ENCODE measurements around the gene TESPA1. TPM values are rescaled to one million over a fixed set of nuclear protein-coding genes. Genes with fewer than 3 reads are reported as not detected.
"Not testable (repeated sequence)": the region's sequence is repeated elsewhere in the genome, so short reads cannot be mapped to it uniquely, and the experiment has no call there.

The TESPA1 gene
- total and polyA plus RNA-seq, 2 of the 4 experiments (the other 2 are of a cell fraction) = not detected

- H3K23ac ChIP-seq (ENCODE audit: low read depth, low read length); H4K20me1 ChIP-seq (ENCODE audit: insufficient read depth, low read length); H2AK9ac ChIP-seq (replicated peaks; ENCODE audit: low read depth, low read length, poor library complexity); ATAC-seq (ENCODE audit: low read depth); H3K27ac ChIP-seq (ENCODE audit: insufficient read depth, low read length); H3K56ac ChIP-seq (ENCODE audit: extremely low read depth, insufficient read depth, low read length); H4K91ac ChIP-seq (ENCODE audit: insufficient read depth, low read depth, low read length); H2BK15ac ChIP-seq (ENCODE audit: low read depth, low read length); H3K79me1 ChIP-seq (ENCODE audit: low read depth in 1 of 2, low read length in 2 of 2); H4K5ac ChIP-seq (ENCODE audit: low read depth, low read length); BruUV-seq (replicated peaks); H3K9me1 ChIP-seq (ENCODE audit: insufficient read depth, low read length); H3K4ac ChIP-seq (ENCODE audit: low read depth, low read length); H3K4me2 ChIP-seq (ENCODE audit: low read depth, low read length); CTCF ChIA-PET; H3K14ac ChIP-seq (replicated peaks; ENCODE audit: low read depth, low read length); POLR2A ChIA-PET (ENCODE audit: unreplicated experiment); in situ Hi-C loops (cut with MboI; ENCODE audit: low sequenced_read_pairs); H3K4me3 ChIP-seq (ENCODE audit: insufficient read depth, low read depth, low read length); H2AFZ ChIP-seq (replicated peaks; ENCODE audit: low read length, poor library complexity); DNase-seq; H3K9ac ChIP-seq (ENCODE audit: low read depth, low read length); H3K4me1 ChIP-seq (ENCODE audit: control insufficient read depth, insufficient read depth, low read length); dilution Hi-C loops (cut with HindIII; ENCODE audit: low sequenced_read_pairs, unreplicated experiment); H3K36me3 ChIP-seq (ENCODE audit: control insufficient read depth, insufficient read depth, low read length); H4K8ac ChIP-seq (ENCODE audit: low read depth in 2 of 2, low read length in 2 of 2); H3K9me3 ChIP-seq (ENCODE audit: control insufficient read depth, insufficient read depth, low read length); H2BK120ac ChIP-seq (ENCODE audit: low read depth, low read length); H2BK5ac ChIP-seq (ENCODE audit: low read depth, low read length, poor library complexity, severe bottlenecking); intact Hi-C loops (cut with micrococcal nuclease); H3K27me3 ChIP-seq (ENCODE audit: control insufficient read depth, insufficient read depth, low read length); H2BK20ac ChIP-seq (ENCODE audit: low read depth, low read length); H2AK5ac ChIP-seq (ENCODE audit: low read depth, low read length); H3K18ac ChIP-seq (ENCODE audit: low read depth, low read length): not testable (repeated sequence)
- no CpG with 5 or more reads among the region's 3 CpGs for whole genome bisulfite sequencing, 2 experiments (ENCODE audit: extremely low coverage in 2 of 2, insufficient read length in 1 of 2)
Measured at GRCh38 chr12:54986773-54987172, 2.2 kb upstream of the TESPA1 start.

All from IMR-90 (cell line).